Skeletal muscle satellite cell (primary cell): ENCODE results near the gene ZNRF3.
"Not testable (repeated sequence)": the region's sequence is repeated elsewhere in the genome, so short reads cannot be mapped to it uniquely, and the experiment has no call there.

ENCODE experiments used
- H3K27me3 ChIP-seq: 2 replicates; pipeline ENCODE4 v1.7.0; 2013; ENCODE audit warnings: low read length; ENCODE audit not compliant: control insufficient read depth, insufficient read depth
- H3K36me3 ChIP-seq: 2 replicates; pipeline ENCODE4 v1.7.0; 2013; ENCODE audit warnings: mild to moderate bottlenecking, control low read depth, low read length; ENCODE audit not compliant: insufficient read depth
- H3K4me1 ChIP-seq: 2 replicates; pipeline ENCODE4 v1.7.0; 2013; ENCODE audit warnings: low read length; ENCODE audit not compliant: control insufficient read depth, insufficient read depth
- H3K4me2 ChIP-seq: 2 replicates; pipeline ENCODE4 v1.7.0; 2013; ENCODE audit warnings: mild to moderate bottlenecking, low read length
- H3K4me3 ChIP-seq: 2 replicates; pipeline ENCODE4 v1.7.0; 2013; ENCODE audit warnings: low read length
- H3K9ac ChIP-seq: 2 replicates; pipeline ENCODE4 v1.7.0; 2013; ENCODE audit warnings: mild to moderate bottlenecking, low read depth, low read length, moderate library complexity
- H3K9me3 ChIP-seq: replicated peaks from 2 replicates; pipeline ENCODE4 v1.7.0; 2013; ENCODE audit warnings: mild to moderate bottlenecking, control low read depth, low read length

The ZNRF3 gene

DNA sequence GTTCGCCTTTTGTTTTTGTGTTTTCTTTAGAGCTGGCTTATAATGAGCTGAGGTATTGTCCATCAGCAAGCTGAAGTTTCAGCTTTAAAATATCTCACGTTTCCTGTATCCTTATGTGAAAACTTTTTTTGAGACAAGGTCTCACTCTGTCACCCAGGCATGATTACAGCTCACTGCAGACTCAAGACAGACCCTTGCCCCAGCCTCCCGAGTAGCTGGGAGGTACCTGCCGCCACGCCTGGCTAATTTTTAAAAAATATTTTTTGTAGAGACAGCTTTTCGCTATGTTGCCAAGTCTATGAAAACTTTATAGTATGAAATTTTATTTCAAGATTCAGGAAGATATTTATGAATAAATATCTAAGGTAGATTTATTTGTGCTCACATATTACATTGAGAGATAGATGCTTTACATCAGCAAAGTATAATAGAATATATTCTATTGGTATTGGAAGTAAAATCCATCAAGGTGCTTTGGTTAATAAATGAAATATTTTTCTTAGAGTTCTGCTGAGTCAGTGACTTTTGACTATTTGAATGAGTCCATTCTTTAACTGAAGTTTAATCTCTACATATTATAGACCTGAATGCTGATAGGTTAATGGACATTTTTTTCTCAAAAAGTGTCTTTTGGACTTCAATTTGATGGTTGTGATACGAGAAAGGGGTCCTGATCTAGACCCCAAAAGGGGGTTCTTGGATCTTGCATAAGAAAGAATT lies 199.6 kb downstream of the ZNRF3 start:
- Histone ChIP-seq H3K9me3 (no peaks in the 10 kb centered on the region), H3K9ac (no peak overlapping the region), H3K27me3 (no peaks in the 10 kb centered on the region), H3K4me2 (no peak overlapping the region), H3K4me3 (no peak overlapping the region), H3K36me3 (no peaks in the 10 kb centered on the region), H3K4me1 (peaks cover 14% of the 10 kb centered on the region)

GRCh38 chr22:29083576-29083932 lies 200.2 kb downstream of the ZNRF3 start:
- not testable (repeated sequence) for H3K36me3 ChIP-seq, H3K4me3 ChIP-seq, H3K4me2 ChIP-seq, H3K9ac ChIP-seq, H3K9me3 ChIP-seq, H3K27me3 ChIP-seq
- H3K4me1 ChIP-seq = peaks cover 14% of the 10 kb centered on the region

DNA sequence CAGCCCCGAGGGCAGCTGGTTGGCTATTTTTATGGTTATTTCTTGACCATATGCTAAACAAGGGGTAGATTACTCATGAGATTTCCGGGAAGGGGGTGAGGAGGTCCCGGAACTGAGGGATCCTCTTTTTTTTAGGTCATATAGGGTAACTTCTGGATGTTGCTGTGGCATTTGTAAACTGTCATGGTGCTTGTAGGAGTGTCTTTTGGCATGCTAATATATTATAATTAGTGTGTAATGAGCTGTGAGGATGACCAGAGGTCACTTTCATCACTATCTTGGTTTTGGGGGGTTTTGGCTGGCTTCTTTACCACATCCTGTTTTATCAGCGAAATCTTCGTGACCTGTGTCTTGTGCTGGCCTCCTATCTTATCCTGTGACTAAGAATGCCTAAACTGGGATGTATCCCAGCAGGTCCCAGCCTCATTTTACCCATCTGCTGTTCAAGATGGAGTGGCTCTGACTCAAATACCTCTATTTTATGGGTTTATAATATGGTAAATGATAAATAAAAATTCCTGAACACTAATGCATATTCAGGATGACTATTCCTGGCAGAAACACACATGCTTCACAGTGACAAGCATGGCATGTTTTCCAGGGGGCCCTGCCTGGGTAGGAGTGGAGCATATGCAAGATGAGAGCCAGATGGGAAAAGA lies 200.7 kb downstream of the ZNRF3 start:
- H3K9me3 ChIP-seq = no peaks in the 10 kb centered on the region
- H3K4me3 ChIP-seq = no peak overlapping the region
- no peaks in the 10 kb centered on the region for H3K27me3 ChIP-seq
- no peak overlapping the region for H3K9ac ChIP-seq
- H3K4me1 ChIP-seq = peaks cover 13% of the 10 kb centered on the region
- H3K4me2 ChIP-seq = no peak overlapping the region
- no peaks in the 10 kb centered on the region for H3K36me3 ChIP-seq

- Histone ChIP-seq H3K36me3 (no peaks in the 10 kb centered on the region), H3K9ac (no peak overlapping the region), H3K4me3 (no peak overlapping the region), H3K9me3 (no peaks in the 10 kb centered on the region), H3K27me3 (peaks cover 7% of the 10 kb centered on the region), H3K4me2 (no peak overlapping the region), H3K4me1 (peaks cover 7% of the 10 kb centered on the region)
Measured at GRCh38 chr22:29087012-29087411, 203.6 kb downstream of the ZNRF3 start.

DNA sequence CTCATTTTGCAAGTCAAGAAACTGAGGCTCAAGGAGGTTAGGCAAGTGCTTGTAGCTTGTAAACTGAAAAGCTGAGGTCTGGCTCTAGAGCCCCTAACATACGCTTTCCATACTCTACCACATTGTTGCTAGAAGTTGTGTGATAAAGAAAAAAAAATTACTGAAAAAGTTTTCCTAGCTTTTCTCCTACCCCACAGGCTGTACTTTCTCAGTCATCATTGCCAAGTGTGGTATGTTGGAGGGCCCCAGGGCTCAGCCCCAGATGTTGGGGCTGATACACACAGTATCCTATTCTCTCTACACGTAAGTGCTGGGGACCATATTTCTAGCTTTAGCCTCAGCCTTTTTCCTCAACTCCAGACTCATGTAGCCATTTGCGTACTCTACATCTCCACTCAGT lies 205.4 kb downstream of the ZNRF3 start:
- peaks cover 7% of the 10 kb centered on the region for H3K27me3 ChIP-seq
- H3K9ac ChIP-seq = no peak overlapping the region
- H3K9me3 ChIP-seq = no peaks in the 10 kb centered on the region
- no peak overlapping the region for H3K4me3 ChIP-seq
- no peak overlapping the region for H3K4me2 ChIP-seq
- H3K4me1 ChIP-seq = peaks cover 10% of the 10 kb centered on the region
- H3K36me3 ChIP-seq = no peaks in the 10 kb centered on the region

DNA sequence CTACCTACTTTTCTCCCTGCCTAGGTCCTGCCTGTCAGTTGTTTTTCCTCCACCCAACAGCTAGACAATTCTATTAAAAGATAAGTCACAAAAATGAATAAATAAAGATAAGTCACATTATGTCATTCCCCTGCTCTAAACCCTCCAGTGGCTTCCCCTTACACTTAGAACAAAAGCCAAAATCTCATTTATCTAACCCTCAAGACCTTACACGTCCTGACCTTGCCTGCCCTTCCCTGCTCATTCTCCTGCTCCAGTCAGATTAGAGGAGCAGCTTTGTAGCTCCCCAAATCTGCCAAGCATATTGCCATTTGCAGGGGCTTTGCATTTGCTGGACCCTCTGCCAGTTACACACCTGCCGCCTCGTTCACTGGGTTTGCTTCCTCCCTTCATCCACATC lies 206.1 kb downstream of the ZNRF3 start:
- H3K9me3 ChIP-seq = no peaks in the 10 kb centered on the region
- H3K27me3 ChIP-seq = peaks cover 7% of the 10 kb centered on the region
- H3K4me1 ChIP-seq = peaks cover 10% of the 10 kb centered on the region
- no peak overlapping the region for H3K4me3 ChIP-seq
- no peak overlapping the region for H3K4me2 ChIP-seq
- no peaks in the 10 kb centered on the region for H3K36me3 ChIP-seq
- no peak overlapping the region for H3K9ac ChIP-seq

- no peak overlapping the region for H3K4me2 ChIP-seq
- no peaks in the 10 kb centered on the region for H3K9me3 ChIP-seq
- no peak overlapping the region for H3K4me3 ChIP-seq
- H3K9ac ChIP-seq = no peak overlapping the region
- H3K27me3 ChIP-seq = peaks cover 7% of the 10 kb centered on the region
- H3K4me1 ChIP-seq = peaks cover 10% of the 10 kb centered on the region
- H3K36me3 ChIP-seq = no peaks in the 10 kb centered on the region
Measured at GRCh38 chr22:29090039-29090438, 206.7 kb downstream of the ZNRF3 start.

- Histone ChIP-seq H3K27me3 (peaks cover 7% of the 10 kb centered on the region), H3K4me3 (no peak overlapping the region), H3K4me1 (peaks cover 19% of the 10 kb centered on the region), H3K36me3 (no peaks in the 10 kb centered on the region), H3K4me2 (no peak overlapping the region), H3K9me3 (no peaks in the 10 kb centered on the region), H3K9ac (no peak overlapping the region)
Measured at GRCh38 chr22:29092243-29092642, 208.9 kb downstream of the ZNRF3 start.

DNA sequence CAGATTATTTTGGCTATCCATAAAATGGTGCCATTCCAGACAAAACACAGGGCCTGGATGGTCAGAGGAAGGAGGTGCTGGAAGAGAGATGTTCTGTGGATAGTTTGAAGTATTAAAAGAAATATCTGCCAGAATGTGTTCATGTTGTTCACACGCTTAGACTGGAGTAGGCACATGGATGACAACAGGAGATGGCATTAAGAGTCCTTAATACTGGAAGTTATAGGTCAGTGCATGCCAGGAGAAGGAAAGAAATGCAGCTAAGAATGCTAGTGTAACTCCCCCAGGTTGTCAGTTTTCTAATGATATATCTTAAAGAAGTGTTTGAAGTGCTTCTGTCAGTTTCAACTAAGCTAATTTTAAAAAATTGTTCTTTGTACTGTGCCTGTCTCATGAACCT lies 209.7 kb downstream of the ZNRF3 start:
- Histone ChIP-seq H3K9ac (no peak overlapping the region), H3K36me3 (no peaks in the 10 kb centered on the region), H3K9me3 (no peaks in the 10 kb centered on the region), H3K4me3 (no peak overlapping the region), H3K27me3 (peaks cover 7% of the 10 kb centered on the region), H3K4me2 (no peak overlapping the region), H3K4me1 (peaks cover 19% of the 10 kb centered on the region)

DNA sequence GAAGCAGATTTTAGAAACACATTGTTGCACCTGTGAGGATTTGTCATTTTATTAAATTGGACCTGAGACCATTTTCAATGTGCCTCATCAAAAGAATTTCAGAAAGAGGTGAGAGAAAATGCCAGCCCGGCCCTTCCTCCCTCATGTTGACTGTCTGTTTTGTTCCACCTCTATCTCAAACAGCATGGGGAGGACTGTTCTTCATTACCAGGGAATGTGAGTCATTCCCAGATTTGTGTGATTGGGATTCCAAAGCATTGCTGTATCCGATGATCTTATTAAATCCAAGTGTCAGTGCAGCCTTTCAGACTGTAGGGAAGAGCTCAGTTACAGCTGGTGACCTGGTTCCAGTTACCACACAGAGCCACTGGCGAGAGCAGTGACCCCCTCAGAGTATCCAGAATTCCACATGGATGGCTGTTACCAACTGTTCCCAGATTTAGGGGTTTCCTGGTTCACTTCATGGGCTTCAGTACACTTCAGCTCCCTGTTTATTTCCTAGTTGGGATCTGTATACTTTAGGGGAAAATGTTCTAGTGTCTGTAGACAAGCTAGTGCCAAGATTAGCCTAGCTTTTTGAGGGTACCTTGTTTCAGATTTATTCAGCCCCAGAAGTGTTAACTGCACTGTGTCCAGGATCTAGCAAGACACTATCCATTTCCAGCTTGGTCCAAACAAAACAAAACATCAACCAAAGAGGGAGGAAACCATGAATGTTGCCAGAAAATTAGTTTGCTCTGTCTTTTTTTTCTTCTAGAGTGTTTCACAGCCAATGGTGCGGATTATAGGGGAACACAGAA lies 210.3 kb downstream of the ZNRF3 start:
- no peak overlapping the region for H3K4me3 ChIP-seq
- no peak overlapping the region for H3K4me2 ChIP-seq
- no peak overlapping the region for H3K9ac ChIP-seq
- H3K36me3 ChIP-seq = no peaks in the 10 kb centered on the region
- no peaks in the 10 kb centered on the region for H3K9me3 ChIP-seq
- H3K27me3 ChIP-seq = peaks cover 7% of the 10 kb centered on the region
- peaks cover 19% of the 10 kb centered on the region for H3K4me1 ChIP-seq

DNA sequence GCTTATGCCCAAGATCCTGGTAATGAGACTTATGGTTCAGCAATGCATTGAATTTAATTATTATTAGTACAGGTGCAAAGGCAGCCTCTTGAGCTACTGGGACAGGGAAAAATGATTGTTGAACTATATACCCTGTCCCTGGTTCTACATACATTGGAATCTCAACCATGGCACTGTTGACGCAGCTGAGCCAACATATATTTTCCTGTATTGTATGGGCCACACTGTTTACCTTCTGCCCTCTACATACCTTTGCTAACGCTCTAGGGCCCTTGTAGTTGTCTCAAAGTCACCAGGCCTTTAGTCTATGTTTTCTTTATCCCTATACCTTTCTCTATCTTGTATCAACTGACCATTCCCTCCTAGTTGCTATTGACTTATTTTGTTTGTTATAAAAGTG lies 212.1 kb downstream of the ZNRF3 start:
- peaks cover 19% of the 10 kb centered on the region for H3K4me1 ChIP-seq
- H3K27me3 ChIP-seq = no peaks in the 10 kb centered on the region
- no peaks in the 10 kb centered on the region for H3K9me3 ChIP-seq
- no peak overlapping the region for H3K9ac ChIP-seq
- no peaks in the 10 kb centered on the region for H3K36me3 ChIP-seq
- no peak overlapping the region for H3K4me3 ChIP-seq
- no peak overlapping the region for H3K4me2 ChIP-seq
